ENCODE measurements around the gene FBLN2. TPM values are rescaled to one million over a fixed set of nuclear protein-coding genes. Genes with fewer than 3 reads are reported as not detected.

The FBLN2 gene
- total and polyA plus RNA-seq, 10 of the 15 experiments (the other 5 are each of a cell fraction or from before 2014, with no cell fraction given), result 0.03 to 0.41 (median 0.12) TPM; not detected in 2

DNA sequence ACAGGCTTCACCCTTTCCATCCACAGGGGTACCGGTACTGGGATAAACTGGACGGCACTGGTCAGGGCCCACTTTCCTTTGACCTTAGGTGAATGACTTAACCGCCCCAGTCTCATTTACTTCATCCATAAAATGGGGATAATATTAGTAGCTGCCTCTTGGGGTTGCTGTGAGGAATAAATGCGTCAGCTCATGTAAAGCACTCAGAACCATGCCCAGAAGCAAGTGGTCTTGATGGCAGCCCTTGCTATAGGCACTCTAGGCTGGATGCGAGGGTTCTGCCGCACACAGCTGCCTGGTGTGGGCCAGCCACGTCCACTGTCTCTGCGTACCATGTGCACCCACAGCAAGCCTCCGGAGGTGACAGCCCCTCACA lies 32.2 kb upstream of the FBLN2 start (continued):
- TF ChIP-seq ETV6 (conservative IDR thresholded peaks at IDR 0.05 in 1 of 2, IDR thresholded peaks at IDR 0.05 in 1 of 2; ENCODE audit: borderline replicate concordance in 1 of 2, low read depth in 1 of 2) (no peak), SREBF1 (IDR thresholded peaks at IDR 0.05; ENCODE audit: low read length) (no peak), RFX5 (IDR thresholded peaks at IDR 0.05; ENCODE audit: low read depth, low read length) (no peak), RCOR1 (conservative IDR thresholded peaks at IDR 0.05; ENCODE audit: low read depth, low read length) (no peak), LARP7 (IDR thresholded peaks at IDR 0.05) (no peak), HDAC6 (IDR thresholded peaks at IDR 0.05; ENCODE audit: unreplicated experiment) (no peak), MYC (IDR thresholded peaks at IDR 0.05; ENCODE audit: insufficient read depth, insufficient read length, insufficient replicate concordance, low read length, severe bottlenecking) (no peak), CHD4 (IDR thresholded peaks at IDR 0.05) (no peak), FOS (IDR thresholded peaks at IDR 0.05; ENCODE audit: borderline replicate concordance, extremely low read depth, insufficient read length) (no peak), ZBED1 (IDR thresholded peaks at IDR 0.05; ENCODE audit: borderline replicate concordance) (no peak)
- TF ChIP-seq, protein P1, sequence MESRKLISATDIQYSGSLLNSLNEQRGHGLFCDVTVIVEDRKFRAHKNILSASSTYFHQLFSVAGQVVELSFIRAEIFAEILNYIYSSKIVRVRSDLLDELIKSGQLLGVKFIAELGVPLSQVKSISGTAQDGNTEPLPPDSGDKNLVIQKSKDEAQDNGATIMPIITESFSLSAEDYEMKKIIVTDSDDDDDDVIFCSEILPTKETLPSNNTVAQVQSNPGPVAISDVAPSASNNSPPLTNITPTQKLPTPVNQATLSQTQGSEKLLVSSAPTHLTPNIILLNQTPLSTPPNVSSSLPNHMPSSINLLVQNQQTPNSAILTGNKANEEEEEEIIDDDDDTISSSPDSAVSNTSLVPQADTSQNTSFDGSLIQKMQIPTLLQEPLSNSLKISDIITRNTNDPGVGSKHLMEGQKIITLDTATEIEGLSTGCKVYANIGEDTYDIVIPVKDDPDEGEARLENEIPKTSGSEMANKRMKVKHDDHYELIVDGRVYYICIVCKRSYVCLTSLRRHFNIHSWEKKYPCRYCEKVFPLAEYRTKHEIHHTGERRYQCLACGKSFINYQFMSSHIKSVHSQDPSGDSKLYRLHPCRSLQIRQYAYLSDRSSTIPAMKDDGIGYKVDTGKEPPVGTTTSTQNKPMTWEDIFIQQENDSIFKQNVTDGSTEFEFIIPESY (IDR thresholded peaks at IDR 0.05), result no peak

DNA sequence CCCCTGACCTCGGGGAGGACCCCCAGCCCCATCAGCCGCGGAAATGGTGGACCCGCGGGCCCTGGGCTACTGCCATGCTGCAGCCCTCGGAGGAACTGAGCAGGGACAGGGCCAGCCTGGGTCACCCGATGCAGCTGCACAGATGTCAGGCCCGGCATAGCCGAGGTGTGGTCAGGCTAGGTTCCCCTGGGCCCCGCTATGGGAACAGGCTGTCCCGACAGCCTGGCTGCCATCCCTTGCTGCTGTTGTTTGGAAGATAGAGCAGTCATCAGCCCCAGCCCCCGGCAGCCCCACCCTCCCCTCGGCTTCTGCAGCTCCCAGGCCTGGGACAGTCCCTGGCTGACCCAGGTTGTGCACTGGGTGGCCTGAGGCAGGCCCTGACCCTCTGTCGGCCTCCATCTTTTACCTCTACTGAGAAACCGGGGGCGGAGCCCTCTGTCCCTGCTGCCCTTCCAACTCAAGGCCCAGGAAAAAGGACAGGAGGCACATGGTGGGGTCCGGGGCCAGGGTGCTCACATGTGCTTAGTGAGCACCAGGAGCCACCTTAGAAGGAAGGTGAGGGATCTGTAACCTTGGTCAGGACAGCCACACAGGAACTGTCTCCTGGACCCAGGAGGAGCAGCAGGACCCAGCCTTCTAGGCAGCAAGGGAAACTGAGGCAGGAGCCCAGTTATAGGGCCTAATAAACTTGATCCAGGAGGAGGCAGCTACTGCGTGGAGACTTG lies 31.5 kb upstream of the FBLN2 start:
- no TSS peak for BruUV-seq (replicated peaks)
- 32% methylated on average over 18 of the region's 18 CpGs for WGBS (ENCODE audit: insufficient coverage, insufficient replicate concordance, low lambda C conversion rate, missing lambda C conversion rate)
- intact Hi-C loops (cut with micrococcal nuclease; ENCODE audit: unreplicated experiment), result no loop called here
- no peak for TF ChIP-seq KLF5 (IDR thresholded peaks at IDR 0.05; ENCODE audit: partially characterized antibody)
- H3K27ac ChIP-seq (ENCODE audit: control insufficient read depth, insufficient read depth), result no peak overlapping the region
- no peaks in the 10 kb centered on the region for H3K9me3 ChIP-seq (replicated peaks; ENCODE audit: control insufficient read depth, insufficient read depth, low read length)
- H3K4me2 ChIP-seq (ENCODE audit: control insufficient read depth, insufficient read depth), result no peak overlapping the region
- H3K79me2 ChIP-seq (ENCODE audit: control insufficient read depth, insufficient read depth, low read length), result no peaks in the 10 kb centered on the region
- ChIA-PET SMC1A (ENCODE audit: uncharacterized antibody, unreplicated experiment) (no interaction called here), RAD21 (ENCODE audit: unreplicated experiment) (no interaction called here), POLR2A (no interaction called here), CTCF (no interaction called here)
- no peak overlapping the region for H2AFZ ChIP-seq (ENCODE audit: control insufficient read depth, low read depth, low read length)
- FAIRE-seq (no peak), DNase-seq (ENCODE audit: low read depth, low spot score) (no peak), ATAC-seq (no peak)
- H3K36me3 ChIP-seq (ENCODE audit: control insufficient read depth in 2 of 2, insufficient read depth in 2 of 2, low read length in 1 of 2), result no peaks in the 10 kb centered on the region
- H3K4me3 ChIP-seq, result no peak overlapping the region
- H3K9ac ChIP-seq (ENCODE audit: control insufficient read depth, insufficient read depth, low read length), result no peak overlapping the region
- peaks cover 5% of the 10 kb centered on the region; the same call in 1 of the 2 replicates for H3K4me1 ChIP-seq (ENCODE audit: control insufficient read depth, insufficient read depth, low read length)
- H4K20me1 ChIP-seq (ENCODE audit: control insufficient read depth, insufficient read depth), result no peaks in the 10 kb centered on the region
- no peaks in the 10 kb centered on the region; a peak in 1 of 4 replicates for H3K27me3 ChIP-seq (replicated peaks in 1 of 2; ENCODE audit: control insufficient read depth in 2 of 2, insufficient read depth in 2 of 2, low read length in 1 of 2)
- in situ Hi-C loops (cut with MboI), result no loop called here

Measured in GM12878 (cell line).